MCF 10A (cell line): ENCODE results near the gene MYL9. TPM values are rescaled to one million over a fixed set of nuclear protein-coding genes. Genes with fewer than 3 reads are reported as not detected.
"Not testable (repeated sequence)": the region's sequence is repeated elsewhere in the genome, so short reads cannot be mapped to it uniquely, and the experiment has no call there.

Source experiments
- BruUV-seq: library from RNA; stranded (reverse); fragments of 400-500 nt; replicated peaks from 2 replicates; lab custom pipeline; 2021; lab: Mats Ljungman, UMichigan
- CTCF ChIA-PET: fragments of 300-600 bp; sonication (Branson Sonifier 250); formaldehyde crosslinking; extraction: SDS; loops from one replicate; lab custom pipeline; 2021; ENCODE audit warnings: antibody characterized with exemption, inconsistent platforms; lab: Yijun Ruan, JAX
- POLR2A ChIA-PET: fragments of 300-600, 350-650 bp; sonication (Branson Sonifier 250); formaldehyde crosslinking; extraction: SDS; loops from one replicate; lab custom pipeline; 2020; ENCODE audit warnings: antibody characterized with exemption, inconsistent platforms; lab: Yijun Ruan, JAX
- DNase-seq: peaks from one replicate; pipeline ENCODE4 v3.0.0-alpha.2; 2018; ENCODE audit not compliant: unreplicated experiment
- H3K27ac Mint-ChIP-seq: one replicate; pipeline ENCODE4 v1.8.0; 2022; ENCODE audit warnings: mild to moderate bottlenecking, low read depth, mixed read lengths; ENCODE audit not compliant: unreplicated experiment
- H3K27me3 Mint-ChIP-seq: one replicate; pipeline ENCODE4 v1.8.0; 2022; ENCODE audit warnings: mixed read lengths; ENCODE audit not compliant: insufficient read depth, unreplicated experiment
- H3K36me3 Mint-ChIP-seq: one replicate; pipeline ENCODE4 v1.8.0; 2022; ENCODE audit warnings: mild to moderate bottlenecking, moderate library complexity, mixed read lengths; ENCODE audit not compliant: insufficient read depth, unreplicated experiment
- H3K4me1 Mint-ChIP-seq: one replicate; pipeline ENCODE4 v1.8.0; 2022; ENCODE audit warnings: mixed read lengths; ENCODE audit not compliant: insufficient read depth, unreplicated experiment
- H3K4me3 Mint-ChIP-seq: one replicate; pipeline ENCODE4 v1.8.0; 2022; ENCODE audit warnings: mild to moderate bottlenecking, moderate library complexity, mixed read lengths; ENCODE audit not compliant: unreplicated experiment
- H3K9me3 Mint-ChIP-seq: one replicate; pipeline ENCODE4 v1.8.0; 2022; ENCODE audit warnings: mixed read lengths; ENCODE audit not compliant: unreplicated experiment
- CTCF ChIP-seq: fragments of 200-600 bp; IDR thresholded peaks from one replicate; pipeline ENCODE4 v1.8.0; 2022; ENCODE audit warnings: antibody characterized with exemption, mild to moderate bottlenecking; ENCODE audit not compliant: unreplicated experiment
- intact Hi-C: fragments of 100-400 bp; cut with micrococcal nuclease; formaldehyde crosslinking; loops from 2 replicates; pipeline ENCODE4 v1.14.1; 2022
- total RNA-seq: library from RNA; stranded (reverse); gene quantifications from 2 replicates; pipeline ENCODE4 v1.2.3, GENCODE V29; 2022

Gene MYL9
- total RNA-seq, 1 experiment from 2014 or later = 7.9 TPM

- DNase-seq = no peak
- ChIA-PET POLR2A (interaction anchor here (0.7 to 1.0 kb wide), 3 partner anchors 28 to 73 kb away, joined by 3 to 4 read pairs (median 3); no protein-coding TSS in a partner anchor), CTCF (interaction anchor here (0.6 to 0.9 kb wide), 3 partner anchors 35 to 90 kb away, joined by 3 to 8 read pairs (median 6); no protein-coding TSS in a partner anchor)
- intact Hi-C loops = no loop called here
- Mint-ChIP-seq H3K36me3 (peaks cover 47% of the 10 kb centered on the region), H3K4me3 (no peak overlapping the region), H3K9me3 (no peaks in the 10 kb centered on the region), H3K27me3 (no peaks in the 10 kb centered on the region), H3K4me1 (peaks cover 5% of the 10 kb centered on the region), H3K27ac (no peak overlapping the region)
- no TSS peak for BruUV-seq
- TF ChIP-seq CTCF = no peak
Observed at GRCh38 chr20:36519012-36519719, 22.2 kb upstream of the MYL9 start.

- intact Hi-C loops = no loop called here
- CTCF ChIA-PET = interaction anchor here (0.6 to 0.9 kb wide), 4 partner anchors 36 to 240 kb away, joined by 3 to 8 read pairs (median 4); no protein-coding TSS in a partner anchor
- TF ChIP-seq CTCF = no peak
- H3K36me3 Mint-ChIP-seq = peaks cover 52% of the 10 kb centered on the region
- H3K4me3 Mint-ChIP-seq = no peak overlapping the region
- peaks cover 5% of the 10 kb centered on the region for H3K4me1 Mint-ChIP-seq
- H3K27me3 Mint-ChIP-seq = no peaks in the 10 kb centered on the region
- no peak overlapping the region for H3K27ac Mint-ChIP-seq
- H3K9me3 Mint-ChIP-seq = no peaks in the 10 kb centered on the region
- POLR2A ChIA-PET = interaction anchor here (0.7 to 1.0 kb wide), 2 partner anchors 28 to 63 kb away, joined by 3 read pairs; no protein-coding TSS in a partner anchor
- no peak for DNase-seq
- BruUV-seq = no TSS peak
Observed at GRCh38 chr20:36519944-36520343, 21.4 kb upstream of the MYL9 start.

- Mint-ChIP-seq H3K4me1 (peaks cover 5% of the 10 kb centered on the region), H3K27me3 (no peaks in the 10 kb centered on the region), H3K27ac (no peak overlapping the region), H3K9me3 (no peaks in the 10 kb centered on the region), H3K4me3 (no peak overlapping the region), H3K36me3 (peaks cover 58% of the 10 kb centered on the region)
- intact Hi-C loops = no loop called here
- ChIA-PET CTCF (interaction anchor here (0.6 kb wide), 3 partner anchors 8 to 23 kb away, joined by 3 to 4 read pairs (median 3); no protein-coding TSS in a partner anchor), POLR2A (interaction anchor here (0.6 kb wide), 1 partner anchor 325 kb away, joined by 3 read pairs; no protein-coding TSS in a partner anchor)
- no peak for DNase-seq
- BruUV-seq = no TSS peak
- TF ChIP-seq CTCF = no peak
Observed at GRCh38 chr20:36521526-36521925, 19.8 kb upstream of the MYL9 start.

GRCh38 chr20:36522412-36522811 lies 18.9 kb upstream of the MYL9 start:
- H3K27ac Mint-ChIP-seq, BruUV-seq, H3K27me3 Mint-ChIP-seq, H3K9me3 Mint-ChIP-seq, H3K4me3 Mint-ChIP-seq, H3K4me1 Mint-ChIP-seq, DNase-seq, intact Hi-C loops: not testable (repeated sequence)
- H3K36me3 Mint-ChIP-seq = peaks cover 60% of the 10 kb centered on the region
- ChIA-PET POLR2A (interaction anchor here (1.0 kb wide), 1 partner anchor 10 kb away, joined by 3 read pairs; no protein-coding TSS in a partner anchor), CTCF (interaction anchor here (0.6 to 0.7 kb wide), 2 partner anchors 22 to 83 kb away, joined by 3 read pairs; no protein-coding TSS in a partner anchor)
